GM19328 (cell line): ENCODE results near the gene NUP62.

Experiments
- ATAC-seq: cut with Tn5 transposase; IDR thresholded peaks from one replicate; pipeline ENCODE4 v1.9.1; 2021; ENCODE audit warnings: mild to moderate bottlenecking, moderate library complexity; ENCODE audit not compliant: unreplicated experiment

Gene NUP62

DNA sequence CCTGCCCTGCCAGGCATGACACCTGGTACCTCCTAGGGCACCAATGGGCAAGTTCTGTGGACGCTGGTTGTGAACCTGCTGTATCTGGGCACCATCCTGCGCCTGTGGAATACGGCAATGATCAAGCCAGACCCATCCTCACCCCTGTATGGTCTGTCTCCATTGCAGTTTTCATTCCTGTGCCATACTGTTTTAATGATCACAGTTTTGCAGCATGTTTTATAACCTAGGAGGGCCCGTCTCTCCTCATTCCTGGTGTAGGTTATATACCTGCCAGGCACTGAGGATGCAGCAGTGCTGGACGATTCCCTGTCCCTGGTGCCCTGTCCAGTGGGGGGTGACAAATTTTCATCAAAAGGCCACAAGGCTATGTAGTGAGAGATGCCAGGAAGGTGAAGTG is 46.2 kb downstream of the NUP62 start:
- no peak for ATAC-seq

DNA sequence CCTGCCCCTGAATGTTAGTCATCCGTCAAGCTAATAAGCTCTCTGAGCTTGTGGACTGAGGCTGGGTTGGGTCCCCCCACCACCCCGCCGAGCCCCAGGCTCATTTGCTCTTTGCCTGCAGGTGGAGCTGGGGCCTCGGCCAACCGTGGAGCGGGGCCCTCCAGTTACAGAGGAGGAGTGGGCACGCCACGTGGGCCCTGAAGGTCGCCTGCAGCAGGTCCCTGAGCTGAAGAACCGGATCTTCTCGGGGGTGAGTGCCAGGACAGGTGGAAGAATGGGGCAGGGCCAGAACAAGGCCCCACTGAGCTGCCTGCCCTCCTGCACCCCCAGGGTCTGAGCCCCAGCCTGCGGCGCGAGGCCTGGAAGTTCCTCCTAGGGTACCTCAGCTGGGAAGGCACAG is 46.7 kb downstream of the NUP62 start:
- no peak for ATAC-seq

DNA sequence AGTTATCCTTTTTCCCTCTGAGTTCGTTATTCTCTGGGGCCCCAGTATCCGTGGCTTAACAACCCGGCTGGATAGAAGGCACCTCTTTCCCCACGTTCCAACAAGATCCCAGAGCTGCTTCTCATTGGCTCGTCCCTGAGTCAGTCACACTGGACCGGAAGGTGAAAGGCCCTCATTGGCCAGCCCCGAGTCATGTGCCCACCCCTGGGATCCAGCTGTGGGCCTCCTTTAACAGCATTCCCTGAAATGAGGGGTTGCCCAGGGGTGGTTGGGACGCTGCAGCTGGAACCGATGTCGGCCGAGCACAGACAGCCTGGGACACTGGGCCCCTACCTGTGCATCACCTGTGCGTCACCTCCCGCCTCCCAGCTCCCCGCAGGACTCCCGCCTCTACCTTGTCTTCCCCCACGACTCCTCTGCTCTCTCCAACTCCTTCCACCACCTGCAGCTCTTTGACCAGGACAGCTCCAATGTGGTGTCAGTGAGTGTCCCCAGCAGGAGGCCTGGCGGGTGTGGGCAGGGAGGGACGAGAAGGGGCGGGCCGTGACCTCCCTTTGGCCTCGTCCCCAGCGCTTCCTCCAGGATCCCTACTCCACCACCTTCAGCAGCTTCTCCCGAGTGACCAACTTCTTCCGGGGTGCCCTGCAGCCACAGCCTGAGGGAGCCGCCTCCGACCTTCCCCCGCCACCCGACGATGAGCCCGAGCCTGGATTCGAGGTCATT is 47.5 kb downstream of the NUP62 start:
- ATAC-seq = no peak

DNA sequence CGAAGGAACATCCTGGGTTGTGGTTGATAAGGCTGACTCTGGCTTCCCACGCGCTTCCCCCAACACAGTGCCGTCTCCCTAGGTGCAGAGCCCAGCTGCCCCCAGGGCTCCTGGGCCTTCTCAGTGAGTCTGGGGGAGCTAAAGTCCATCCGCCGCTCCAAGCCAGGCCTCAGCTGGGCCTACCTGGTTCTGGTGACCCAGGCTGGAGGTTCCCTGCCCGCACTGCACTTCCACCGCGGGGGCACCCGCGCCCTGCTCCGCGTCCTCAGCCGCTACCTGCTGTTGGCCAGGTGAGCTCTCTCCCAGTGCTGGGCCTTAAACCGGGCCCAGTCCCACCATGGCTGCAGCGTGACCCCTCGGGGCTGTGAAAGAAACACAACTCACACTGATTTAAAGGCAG is 48.1 kb downstream of the NUP62 start:
- ATAC-seq = no peak

DNA sequence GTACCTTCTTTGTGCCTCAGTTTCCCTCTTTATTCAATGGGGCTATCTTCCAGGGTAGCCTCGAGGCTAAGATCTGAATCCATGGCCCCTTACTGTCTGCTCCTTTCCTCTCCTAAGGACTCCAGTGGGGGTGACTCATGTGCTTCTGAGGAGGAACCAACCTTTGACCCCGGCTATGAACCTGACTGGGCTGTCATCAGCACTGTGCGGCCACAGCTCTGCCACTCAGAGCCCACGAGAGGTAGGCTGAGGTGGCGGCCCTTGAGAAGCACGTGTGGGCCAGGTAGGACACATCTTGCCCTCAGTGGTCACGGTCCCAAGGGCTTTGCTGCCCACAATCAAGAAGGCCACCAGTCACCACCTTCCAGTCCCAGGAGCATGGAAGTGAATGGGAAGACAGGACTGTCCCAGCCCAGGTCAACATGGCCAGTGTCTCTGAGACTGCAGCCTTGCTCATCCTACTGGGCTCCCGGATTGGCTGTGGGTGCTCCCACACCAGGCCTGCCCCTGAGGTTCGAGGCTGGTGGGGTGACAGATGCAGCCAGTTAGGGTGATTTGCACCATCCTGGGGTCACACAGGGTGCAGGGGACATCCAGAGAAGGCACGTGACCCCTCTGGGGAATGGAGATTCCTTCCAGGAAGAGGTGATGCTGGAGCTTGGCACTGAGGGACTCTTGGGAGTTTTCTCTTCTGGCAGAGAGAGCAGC is 49.0 kb downstream of the NUP62 start:
- ATAC-seq = no peak

DNA sequence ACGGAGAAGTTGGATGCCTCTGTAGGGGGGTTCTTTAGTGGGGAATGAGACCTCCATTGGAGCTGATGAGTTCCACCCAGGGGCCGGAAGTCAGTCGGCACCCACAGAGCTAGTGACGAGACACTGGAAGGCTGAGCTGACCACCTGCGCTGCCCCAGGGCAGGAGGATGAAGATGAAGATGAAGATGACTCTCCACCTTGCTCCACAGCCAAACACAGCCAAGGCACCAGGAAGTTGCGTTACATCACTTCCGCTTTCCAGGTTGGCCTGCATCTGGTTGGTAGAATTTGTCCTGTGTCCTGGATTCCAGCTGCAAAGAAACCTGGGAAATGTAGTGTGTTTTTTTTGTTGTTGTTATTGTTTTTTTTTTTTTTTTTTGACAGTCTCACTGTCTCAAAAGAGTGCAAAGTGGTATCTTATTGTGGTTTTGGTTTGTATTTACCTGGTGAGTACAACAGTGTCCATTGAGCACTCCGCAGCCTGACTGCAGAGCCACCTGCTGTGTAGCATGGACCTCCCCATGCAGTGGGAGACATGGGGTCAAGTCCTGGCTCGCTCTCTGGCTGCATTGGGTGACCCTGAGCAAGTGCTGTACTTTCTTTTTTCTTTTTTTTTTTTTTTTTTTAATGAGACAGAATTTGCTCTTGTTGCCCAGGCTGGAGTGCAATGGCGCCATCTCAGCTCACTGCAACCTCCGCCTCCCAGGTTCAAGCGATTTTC is 49.9 kb downstream of the NUP62 start:
- ATAC-seq = no peak

DNA sequence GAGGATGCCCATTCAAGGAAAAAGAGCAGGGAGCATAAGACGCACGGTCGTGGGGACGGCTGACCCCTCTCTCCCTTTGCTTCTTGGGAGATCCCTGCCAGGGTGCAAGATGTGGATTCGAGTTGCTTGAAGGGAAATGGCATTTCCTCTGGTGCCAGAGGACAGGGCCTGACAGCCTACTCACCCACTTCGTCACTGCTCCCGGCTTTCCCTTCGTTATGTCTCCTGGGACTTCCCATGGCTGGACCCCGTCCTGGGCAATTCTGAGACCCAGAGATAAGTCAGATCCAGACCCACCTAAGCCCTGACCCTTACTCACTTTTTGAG is 50.6 kb downstream of the NUP62 start:
- ATAC-seq = no peak

DNA sequence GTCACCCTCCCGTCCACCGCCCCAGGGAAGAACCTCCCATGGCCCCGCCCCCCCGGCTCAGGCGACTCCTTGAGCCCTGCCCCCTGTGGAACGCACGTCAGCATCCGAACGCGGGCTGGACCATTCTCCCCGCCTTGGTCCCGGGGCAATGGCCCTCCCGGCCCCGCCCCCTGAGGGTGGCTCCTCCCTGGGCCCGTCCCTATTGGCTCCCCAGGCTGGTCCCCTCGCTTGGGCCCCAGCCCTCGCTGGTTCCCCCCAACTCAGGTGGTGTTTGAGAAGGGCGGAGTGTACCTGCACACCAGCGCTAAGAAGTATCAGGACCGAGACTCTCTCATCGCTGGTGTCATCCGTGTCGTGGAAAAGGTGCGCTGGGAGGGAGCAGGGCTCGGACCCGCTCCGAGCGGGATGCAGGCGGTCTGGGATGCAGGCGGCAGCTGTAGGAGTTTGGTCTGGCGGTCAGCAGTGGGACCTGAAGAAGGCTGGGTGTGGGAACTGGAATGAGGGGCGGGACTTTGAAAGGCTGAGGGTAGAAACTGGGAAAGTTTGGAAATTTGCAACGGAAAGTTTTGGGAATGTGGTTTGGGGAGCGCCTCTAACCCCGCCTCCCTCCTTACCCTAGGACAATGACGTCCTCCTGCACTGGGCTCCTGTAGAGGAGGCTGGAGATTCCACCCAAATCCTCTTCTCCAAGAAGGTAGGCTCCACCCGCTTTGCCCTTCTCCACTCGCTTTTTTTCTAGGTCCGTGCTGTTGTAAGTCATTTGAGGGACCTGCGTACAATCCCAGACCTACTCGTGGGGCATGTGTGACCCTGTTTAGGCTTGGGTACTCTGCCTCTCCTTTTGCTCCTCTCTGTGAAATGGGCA is 51.2 kb downstream of the NUP62 start:
- peak; percentile 37 for ATAC-seq

DNA sequence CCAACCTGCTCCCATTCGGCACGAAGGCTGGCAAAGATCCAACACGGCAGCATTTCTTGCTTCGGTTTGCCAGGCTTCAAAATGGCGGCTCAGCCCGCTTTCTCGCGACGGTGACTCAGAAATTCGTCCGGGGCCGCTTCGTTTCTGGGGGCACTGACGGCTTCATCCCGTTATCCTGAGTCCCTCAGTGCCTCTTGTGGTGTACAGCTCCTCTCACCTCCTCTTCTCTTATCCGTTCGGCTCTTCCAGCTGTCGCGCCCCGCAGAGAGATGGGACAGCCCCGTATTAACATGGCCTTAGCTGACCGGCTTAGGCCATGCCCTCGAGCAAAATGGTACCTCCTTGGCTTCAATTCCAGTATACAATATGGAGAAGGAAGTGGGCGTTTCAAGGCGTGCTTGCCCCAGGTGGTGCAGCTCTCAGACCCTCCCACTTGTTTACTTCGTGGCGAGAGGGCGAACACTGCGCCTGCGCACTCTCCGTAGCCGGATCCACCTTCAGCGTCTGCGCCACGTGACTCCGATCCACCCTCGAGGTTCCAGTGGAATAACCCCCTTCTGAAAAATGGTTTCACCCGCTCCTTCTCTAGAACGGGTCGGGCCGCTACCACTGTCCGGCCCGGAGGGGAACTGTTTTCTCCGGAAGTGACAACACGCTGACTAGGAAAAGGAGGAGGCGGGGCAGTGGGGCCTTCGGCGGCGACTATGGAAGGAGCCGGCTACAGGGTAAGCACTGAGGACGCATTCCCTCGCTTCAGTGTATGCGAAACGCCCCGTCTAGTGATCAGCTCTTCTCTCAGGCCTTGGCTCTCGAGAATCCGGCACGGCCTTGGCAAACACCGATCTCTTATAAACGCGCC is 52.1 kb downstream of the NUP62 start, which contains the start of the genes AKT1S1 and TBC1D17:
TSS of gene AKT1S1 (minus strand) at position 336 of the 859 bp plus-strand sequence. CDS start 4,060 bp downstream, outside the sequence.
TSS of gene TBC1D17 (plus strand) at position 683 of the 859 bp plus-strand sequence. CDS start at position 705, 22 bp downstream.
- peak; percentile 54 for ATAC-seq

DNA sequence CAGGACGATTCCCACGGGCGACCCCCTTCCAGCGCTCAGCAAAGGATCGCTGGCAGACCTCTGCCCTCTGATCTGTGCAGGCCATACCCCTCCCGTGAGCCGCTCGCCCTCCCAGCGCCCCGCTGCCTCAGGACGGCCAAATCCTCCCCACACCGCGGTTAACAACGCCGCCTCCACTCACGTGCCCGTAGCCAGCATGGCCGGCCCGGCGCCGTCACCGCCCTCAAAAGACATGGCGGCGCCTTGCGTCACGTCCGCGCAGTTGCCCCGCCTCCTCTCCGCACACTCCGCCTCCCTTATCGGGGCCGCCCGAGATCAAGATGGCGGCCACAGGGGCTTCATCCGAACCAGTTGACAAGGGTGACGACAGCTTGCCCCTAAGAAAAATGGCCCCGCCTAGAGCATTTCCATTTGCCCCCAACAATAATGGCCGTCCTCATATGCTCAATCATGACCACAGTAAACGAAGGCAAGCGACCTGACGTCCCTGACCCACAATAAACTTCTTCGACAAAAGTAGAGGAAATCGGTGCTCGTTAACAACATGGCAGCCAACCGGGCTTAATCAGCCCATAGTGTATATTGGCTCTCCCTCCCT is 52.8 kb downstream of the NUP62 start:
- peak; percentile 48 for ATAC-seq

DNA sequence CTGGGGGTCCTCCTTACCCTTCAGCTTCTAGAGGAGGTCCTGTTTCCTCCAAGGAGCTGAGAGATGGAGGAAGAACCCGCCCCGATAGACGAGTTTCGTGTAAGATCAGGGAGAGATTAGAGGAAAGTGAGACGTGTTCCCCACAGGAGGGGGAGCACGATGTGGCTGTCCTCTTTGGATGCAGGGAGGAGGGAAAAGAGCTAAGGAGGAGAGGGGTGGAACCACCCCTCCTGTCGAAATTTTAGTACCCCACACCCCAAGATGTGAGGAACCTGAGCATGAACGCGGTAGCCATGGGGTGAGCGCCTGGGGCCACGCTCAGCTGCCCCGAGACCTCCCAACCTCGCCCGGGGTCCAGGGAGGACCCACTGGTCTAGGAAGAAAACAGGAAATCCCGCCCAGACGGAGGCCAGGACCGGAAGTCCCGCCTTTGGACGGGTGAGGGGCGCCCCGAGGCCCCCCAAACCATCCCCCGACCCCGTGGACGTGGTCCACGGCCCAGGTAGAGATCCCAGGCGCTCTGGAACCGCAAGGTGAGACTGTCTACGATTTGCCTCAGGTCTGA is 53.4 kb downstream of the NUP62 start:
- no peak for ATAC-seq

DNA sequence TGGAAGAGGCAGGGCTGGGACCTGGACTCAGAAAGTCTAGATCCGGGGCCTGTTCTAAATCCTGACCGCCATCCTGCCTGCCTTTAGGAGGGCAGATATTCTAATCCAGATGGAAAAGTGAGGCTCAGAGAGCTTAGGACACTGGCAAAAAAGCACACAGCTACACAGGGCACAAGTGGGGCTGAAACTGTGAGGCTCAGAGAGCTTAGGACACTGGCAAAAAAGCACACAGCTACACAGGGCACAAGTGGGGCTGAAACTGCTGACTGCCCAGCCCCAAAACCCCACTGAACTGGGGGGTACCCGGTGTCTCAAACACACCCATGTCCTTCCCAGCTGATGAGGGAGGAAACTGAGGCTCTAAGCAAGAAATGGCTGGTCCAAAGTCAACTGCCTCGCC is 54.1 kb downstream of the NUP62 start:
- no peak for ATAC-seq

DNA sequence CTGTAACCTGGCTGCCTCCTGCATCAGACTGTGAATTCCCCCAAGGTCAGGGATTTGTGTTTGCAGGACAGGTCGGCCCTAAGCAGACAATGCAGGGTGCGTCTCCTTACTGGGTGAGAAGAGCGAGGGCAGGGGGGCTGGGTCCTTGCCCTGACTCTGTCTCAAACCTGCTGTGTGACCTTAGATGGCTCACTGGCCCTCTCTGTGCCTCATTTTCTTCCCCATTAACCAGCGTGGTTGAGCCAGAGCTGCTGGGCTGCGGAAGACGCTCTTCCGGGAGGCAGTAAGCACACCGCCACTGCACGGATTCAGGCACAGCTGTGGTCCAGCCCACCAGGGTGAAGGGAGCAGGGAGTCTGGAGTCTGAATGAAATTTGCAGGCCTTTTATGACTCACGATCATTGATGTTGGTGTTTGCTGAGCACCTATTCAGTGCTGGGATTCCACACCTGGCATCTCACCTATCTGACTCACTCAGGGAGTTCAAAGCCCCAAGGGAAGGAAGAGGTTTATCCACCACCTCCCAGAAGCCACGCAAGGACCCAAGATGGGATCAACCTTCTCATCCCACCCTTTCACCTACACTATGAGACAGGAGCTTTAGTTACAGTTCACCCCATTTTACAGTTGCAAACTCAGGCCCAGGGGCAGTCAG is 54.7 kb downstream of the NUP62 start:
- ATAC-seq = no peak

DNA sequence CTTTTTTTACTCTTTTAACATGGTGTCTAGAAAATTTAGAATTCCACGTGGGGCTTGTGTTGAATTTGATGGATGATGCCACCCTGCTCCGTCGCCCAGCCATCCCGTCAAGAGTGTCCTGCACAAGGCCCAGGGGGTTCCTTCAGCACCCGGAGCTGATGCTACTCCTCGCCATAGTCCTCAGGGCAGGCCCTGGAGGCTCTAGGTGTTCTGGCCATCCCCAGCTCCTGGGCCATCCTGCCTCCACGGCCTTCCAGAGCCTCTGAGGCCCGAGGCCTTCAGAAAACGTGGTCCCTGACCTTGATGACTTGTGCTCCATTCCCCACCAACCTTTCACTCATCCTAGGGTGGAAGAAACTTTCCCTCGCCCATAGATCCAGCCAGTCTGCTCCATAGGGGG is 55.5 kb downstream of the NUP62 start:
- ATAC-seq = no peak

DNA sequence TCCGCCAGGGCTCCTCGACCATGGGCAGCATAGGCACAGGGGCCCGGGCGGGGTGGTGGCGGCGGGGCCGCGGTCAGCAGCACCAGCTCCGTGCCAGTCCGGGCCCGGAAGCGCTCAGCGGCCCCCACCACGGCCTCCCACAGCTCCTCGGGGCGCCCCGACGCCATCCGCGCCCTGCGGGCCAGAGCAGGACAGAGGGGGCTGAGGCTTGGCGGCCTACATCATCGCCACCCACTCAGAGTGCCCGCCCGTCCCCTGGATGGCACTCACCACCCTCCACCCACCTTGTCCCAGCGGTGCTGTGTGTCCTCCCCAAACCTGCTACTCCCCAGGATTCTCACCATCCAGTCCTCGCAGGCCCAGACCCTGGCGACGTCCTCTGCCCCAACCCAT is 56.2 kb downstream of the NUP62 start:
- ATAC-seq = no peak

DNA sequence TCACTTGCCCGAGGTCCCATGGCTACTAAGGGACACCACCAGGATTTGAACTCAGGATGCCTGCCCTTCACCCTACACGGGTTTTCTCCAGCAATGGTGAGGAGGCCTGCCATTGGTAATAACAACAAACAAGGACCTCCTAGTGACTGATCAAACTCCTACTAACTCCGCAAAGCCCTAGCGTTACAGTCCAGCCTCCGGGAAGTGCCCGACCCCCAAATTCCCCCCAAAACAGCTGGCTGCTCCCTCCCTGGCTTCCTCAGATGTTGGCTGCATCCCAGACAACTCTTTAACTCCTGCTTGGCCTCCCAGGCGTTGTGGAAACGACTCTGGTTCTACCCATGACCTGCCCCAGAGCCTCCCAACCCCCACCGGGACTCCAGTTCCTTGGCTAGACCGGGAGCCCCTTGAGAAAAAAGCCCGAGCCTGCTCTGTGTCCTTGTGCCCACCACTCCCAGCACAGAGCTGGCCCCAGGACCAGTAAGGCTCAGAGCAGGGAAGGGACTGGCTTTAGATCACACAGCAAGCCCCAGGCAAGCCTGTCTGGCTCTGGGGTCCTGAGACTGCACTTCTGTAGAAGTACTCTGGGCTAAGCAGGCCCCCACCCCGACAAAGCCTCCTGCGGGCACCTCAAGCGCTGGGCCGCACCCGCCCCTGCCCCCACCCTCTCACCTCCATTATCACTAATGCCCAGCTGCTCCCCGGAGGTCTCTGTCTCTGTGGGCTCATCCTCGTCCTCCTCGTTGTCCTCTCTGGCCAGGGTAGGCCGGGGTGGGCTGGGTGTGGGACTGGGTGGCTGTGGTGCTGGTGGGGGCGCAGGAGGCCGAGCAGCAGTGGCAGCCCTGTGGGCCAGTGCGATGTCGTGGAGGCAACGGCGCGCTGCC is 56.8 kb downstream of the NUP62 start:
- no peak for ATAC-seq

DNA sequence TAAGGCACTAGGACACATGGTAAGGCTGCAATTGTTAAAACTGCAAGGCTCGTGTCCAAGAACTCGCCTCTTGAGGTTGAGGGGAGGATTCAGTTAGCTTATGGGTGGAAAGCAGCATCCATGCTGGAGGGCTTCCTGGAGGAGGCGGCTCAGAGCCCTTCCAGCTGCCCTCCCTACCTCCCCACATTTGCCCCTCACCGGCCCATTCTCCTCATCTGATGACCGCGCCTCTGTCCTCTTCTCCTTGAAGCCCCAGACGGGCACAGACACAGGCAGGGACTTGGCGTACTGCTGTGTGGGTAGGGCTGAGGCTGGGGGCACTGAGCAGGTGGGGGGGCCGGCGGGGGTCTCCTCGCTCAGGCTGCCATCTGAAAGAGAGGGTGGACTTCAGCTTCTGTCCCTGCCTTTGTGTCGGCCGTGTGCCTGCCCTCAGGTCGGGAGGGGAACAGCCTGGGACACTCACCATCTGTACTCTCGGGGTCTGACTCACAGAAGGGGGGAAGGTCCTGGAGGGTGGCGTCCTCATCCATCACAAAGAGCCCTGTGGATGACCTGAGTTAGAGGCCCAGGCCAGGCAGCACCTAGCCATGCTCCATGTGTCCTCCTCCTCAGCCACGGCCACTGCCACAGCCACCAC is 57.8 kb downstream of the NUP62 start:
- ATAC-seq = no peak
